GM10266 (cell line): ENCODE measurements around the gene CD300A.

Source experiments
- DNase-seq: peaks from one replicate; pipeline ENCODE4 v3.0.0; 2012; ENCODE audit errors: extremely low spot score
- TF ChIP-seq, protein P1 (sequence below): IDR thresholded peaks from 2 replicates; pipeline ENCODE4 v1.5.1; 2012; ENCODE audit warnings: mild to moderate bottlenecking, low read depth; ENCODE audit not compliant: control insufficient read depth, insufficient read depth; ENCODE audit errors: missing control alignments

CD300A gene

GRCh38 chr17:74442291-74442669 lies 24.2 kb upstream of the CD300A start:
- TF ChIP-seq, protein P1, sequence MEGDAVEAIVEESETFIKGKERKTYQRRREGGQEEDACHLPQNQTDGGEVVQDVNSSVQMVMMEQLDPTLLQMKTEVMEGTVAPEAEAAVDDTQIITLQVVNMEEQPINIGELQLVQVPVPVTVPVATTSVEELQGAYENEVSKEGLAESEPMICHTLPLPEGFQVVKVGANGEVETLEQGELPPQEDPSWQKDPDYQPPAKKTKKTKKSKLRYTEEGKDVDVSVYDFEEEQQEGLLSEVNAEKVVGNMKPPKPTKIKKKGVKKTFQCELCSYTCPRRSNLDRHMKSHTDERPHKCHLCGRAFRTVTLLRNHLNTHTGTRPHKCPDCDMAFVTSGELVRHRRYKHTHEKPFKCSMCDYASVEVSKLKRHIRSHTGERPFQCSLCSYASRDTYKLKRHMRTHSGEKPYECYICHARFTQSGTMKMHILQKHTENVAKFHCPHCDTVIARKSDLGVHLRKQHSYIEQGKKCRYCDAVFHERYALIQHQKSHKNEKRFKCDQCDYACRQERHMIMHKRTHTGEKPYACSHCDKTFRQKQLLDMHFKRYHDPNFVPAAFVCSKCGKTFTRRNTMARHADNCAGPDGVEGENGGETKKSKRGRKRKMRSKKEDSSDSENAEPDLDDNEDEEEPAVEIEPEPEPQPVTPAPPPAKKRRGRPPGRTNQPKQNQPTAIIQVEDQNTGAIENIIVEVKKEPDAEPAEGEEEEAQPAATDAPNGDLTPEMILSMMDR: no peak
- DNase-seq: no peak

DNA sequence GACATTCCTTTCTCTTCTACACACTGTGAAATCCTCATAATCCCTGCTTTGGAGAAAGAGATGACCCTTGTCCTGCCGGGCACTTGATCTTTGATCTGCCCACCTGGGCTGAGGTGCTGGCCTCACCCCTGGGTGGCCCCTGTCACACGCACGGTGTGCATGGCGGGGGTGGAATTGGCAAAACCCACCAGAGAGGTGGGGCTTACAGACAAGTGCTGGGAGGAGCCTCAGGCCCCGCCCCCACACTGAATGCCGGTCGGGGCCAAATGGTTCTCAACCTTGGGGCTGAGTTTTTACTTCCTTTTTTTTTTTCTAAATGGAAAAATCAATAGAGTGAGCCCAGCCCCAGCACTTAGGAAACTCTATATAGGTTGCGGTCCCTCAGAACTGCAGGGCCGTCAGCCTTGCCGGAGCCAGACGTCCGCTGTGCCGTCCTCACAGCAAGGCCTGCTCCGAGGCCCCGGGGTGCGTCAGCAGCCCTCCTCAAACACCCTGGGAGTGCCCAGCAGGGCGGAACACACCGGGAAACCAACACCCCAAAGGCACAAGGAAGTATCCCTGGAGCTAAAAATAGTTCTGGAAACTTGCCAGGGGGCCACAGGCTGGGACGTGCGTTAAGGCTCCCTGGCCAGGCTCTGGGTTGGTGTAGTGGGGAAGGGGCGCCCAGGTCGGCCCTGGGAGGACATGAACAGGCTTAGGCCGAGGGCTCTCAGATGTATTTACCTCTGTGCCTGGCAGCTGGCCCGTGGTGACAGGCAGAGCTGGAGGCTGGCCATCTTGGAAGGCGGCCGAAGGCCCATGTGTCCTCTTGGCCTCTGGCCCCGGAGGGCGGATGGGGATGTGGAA lies 23.5 kb upstream of the CD300A start:
- DNase-seq: peak; percentile 81

GRCh38 chr17:74443516-74444296 lies 22.7 kb upstream of the CD300A start:
- TF ChIP-seq, protein P1: no peak
- no peak for DNase-seq

More for the DNA sequence above, 23.5 kb upstream of the CD300A start:
- TF ChIP-seq, protein P1: no peak

- DNase-seq: no peak
- TF ChIP-seq, protein P1: no peak
Measured at GRCh38 chr17:74444406-74444805, 22.0 kb upstream of the CD300A start.

- TF ChIP-seq, protein P1: no peak
- no peak for DNase-seq
Measured at GRCh38 chr17:74445158-74445557, 21.3 kb upstream of the CD300A start.

DNA sequence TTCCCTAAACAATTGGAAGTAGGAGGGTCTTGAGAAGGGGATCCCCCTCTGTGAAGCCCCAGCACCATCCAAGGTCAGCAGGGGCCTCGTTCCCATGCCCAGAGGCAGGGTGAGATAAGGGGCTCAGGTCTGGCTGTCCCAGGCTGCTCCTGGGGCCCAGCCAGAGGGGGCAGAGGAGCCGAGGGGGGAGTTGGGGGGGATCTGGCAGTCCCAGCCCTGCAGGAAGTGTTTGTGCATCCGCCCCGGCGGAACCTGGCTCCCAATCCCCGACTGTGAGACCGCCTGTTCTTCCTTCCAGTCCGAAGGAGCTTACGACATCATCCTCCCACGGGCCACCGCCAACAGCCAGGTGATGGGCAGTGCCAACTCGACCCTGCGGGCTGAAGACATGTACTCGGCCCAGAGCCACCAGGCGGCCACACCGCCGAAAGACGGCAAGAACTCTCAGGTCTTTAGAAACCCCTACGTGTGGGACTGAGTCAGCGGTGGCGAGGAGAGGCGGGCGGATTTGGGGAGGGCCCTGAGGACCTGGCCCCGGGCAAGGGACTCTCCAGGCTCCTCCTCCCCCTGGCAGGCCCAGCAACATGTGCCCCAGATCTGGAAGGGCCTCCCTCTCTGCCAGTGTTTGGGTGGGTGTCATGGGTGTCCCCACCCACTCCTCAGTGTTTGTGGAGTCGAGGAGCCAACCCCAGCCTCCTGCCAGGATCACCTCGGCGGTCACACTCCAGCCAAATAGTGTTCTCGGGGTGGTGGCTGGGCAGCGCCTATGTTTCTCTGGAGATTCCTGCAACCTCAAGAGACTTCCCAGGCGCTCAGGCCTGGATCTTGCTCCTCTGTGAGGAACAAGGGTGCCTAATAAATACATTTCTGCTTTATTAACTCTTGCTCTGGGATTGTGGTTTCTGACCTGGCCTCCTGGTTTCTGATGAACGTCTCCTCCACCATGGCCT lies 19.6 kb upstream of the CD300A start:
- peak; percentile 64 for DNase-seq
- TF ChIP-seq, protein P1: no peak
